Neural crest cell (in vitro differentiated cells): ENCODE data around the gene CCDC47. TPM values are rescaled to one million over a fixed set of nuclear protein-coding genes. Genes with fewer than 3 reads are reported as not detected.

Experiments
- DNase-seq: peaks from one replicate; pipeline ENCODE4 v3.0.0; 2021; ENCODE audit warnings: low read depth, mixed read lengths, low spot score
- H3K27ac Mint-ChIP-seq: one replicate; pipeline ENCODE4 v1.8.0; 2021; ENCODE audit warnings: mild to moderate bottlenecking, mixed read lengths; ENCODE audit not compliant: unreplicated experiment
- H3K27me3 Mint-ChIP-seq: 2 replicates; pipeline ENCODE4 v1.8.0; 2021; ENCODE audit warnings: low read depth, mild to moderate bottlenecking, mixed read lengths
- H3K36me3 Mint-ChIP-seq: 2 replicates; pipeline ENCODE4 v1.8.0; 2021; ENCODE audit warnings: low read depth, mild to moderate bottlenecking, mixed read lengths
- H3K4me1 Mint-ChIP-seq: 2 replicates; pipeline ENCODE4 v1.8.0; 2021; ENCODE audit warnings: mixed read lengths
- H3K4me3 Mint-ChIP-seq: one replicate; pipeline ENCODE4 v1.8.0; 2021; ENCODE audit warnings: mild to moderate bottlenecking, mixed read lengths
- H3K9me3 Mint-ChIP-seq: 2 replicates; pipeline ENCODE4 v1.8.0; 2021; ENCODE audit warnings: mixed read lengths
- total RNA-seq: library from RNA; stranded (reverse); gene quantifications from 2 replicates; pipeline ENCODE4 v1.2.1, GENCODE V29; 2021
- TF ChIP-seq, protein P1 (sequence below): fragments of 200-600 bp; sonication (generic); conservative IDR thresholded peaks from 2 replicates; pipeline ENCODE4 v1.5.0; 2021; ENCODE audit warnings: antibody characterized with exemption, mild to moderate bottlenecking

Gene CCDC47
- total RNA-seq, 1 donor from 2014 or later = 73.2 TPM

DNA sequence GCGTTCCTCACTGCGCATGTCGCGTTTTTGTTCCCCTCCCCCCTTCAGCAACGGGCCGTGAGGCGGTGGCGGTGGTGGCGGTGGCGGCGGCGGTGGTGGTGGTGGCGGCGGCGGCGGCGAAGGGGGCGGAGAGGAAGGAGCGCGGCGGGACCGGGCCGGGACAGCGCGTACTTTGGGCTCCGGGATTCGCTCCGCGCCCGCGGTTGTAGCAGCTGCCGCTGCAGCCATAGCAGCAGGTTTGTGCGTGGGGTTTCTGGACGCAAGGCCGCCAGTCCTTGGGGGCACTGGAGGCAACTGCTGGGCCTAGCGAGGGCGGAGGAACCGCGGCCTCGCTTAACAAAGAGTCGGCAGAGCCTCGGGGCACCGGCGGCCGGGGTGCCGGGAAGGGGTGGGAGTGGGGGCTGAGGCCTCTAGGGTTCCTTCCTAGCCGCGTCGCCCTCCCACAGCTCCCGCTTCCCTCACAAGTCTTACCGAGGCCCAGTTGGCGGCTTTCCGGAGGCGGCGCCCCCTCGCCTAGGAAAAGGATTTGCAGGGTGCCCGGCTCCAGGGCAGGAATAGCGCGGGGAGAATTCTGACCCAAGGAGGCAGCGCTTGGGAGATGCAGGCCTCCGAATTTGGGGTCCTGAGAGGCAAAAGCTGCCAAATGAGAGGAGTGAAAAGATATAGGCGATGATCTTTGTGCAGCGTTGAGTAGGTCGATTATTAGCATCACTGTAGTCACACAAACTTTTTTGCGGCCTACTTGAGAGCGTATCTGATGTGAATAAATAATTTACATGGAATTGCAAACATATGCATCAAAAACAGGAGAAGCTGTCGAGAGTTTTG lies 958 bp upstream of the CCDC47 start, which contains the start of gene DDX42:
DDX42 (plus strand) TSS at position 30 of the 828 bp plus-strand sequence. CDS start 12,880 bp downstream, outside the sequence.
- Mint-ChIP-seq H3K9me3 (no peaks in the 10 kb centered on the region), H3K4me3 (peak within 1 kb of the TSS; percentile 98), H3K36me3 (peaks cover 3% of the 10 kb centered on the region), H3K27ac (peak within 1 kb of the TSS; percentile 100), H3K4me1 (peaks cover 49% of the 10 kb centered on the region), H3K27me3 (peaks cover 3% of the 10 kb centered on the region)
- DNase-seq = peak; percentile 91
- TF ChIP-seq, protein P1, sequence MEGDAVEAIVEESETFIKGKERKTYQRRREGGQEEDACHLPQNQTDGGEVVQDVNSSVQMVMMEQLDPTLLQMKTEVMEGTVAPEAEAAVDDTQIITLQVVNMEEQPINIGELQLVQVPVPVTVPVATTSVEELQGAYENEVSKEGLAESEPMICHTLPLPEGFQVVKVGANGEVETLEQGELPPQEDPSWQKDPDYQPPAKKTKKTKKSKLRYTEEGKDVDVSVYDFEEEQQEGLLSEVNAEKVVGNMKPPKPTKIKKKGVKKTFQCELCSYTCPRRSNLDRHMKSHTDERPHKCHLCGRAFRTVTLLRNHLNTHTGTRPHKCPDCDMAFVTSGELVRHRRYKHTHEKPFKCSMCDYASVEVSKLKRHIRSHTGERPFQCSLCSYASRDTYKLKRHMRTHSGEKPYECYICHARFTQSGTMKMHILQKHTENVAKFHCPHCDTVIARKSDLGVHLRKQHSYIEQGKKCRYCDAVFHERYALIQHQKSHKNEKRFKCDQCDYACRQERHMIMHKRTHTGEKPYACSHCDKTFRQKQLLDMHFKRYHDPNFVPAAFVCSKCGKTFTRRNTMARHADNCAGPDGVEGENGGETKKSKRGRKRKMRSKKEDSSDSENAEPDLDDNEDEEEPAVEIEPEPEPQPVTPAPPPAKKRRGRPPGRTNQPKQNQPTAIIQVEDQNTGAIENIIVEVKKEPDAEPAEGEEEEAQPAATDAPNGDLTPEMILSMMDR = peak; percentile 32

DNA sequence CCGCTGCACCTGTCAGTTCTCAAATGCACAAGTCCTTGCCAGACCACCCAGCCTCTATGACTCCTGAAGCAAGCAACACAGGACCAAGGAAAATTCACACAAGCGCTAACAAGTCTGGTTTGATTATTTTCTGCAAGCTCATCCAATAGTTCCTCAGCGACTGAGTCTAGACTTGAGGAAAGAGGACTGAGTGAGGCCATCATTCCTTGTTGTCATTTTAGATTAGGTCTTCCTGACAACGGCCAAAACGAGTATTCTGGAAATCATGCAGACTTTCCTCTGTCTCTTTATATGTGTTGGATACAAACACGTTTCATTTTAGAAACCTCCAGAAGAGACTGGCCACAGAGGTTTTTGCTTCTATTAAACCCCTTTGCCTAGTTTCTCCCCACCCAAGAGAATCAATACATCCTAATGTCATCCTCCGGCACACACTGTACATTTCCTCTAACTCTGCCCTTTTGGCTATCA lies 561 bp downstream of the CCDC47 start:
- Mint-ChIP-seq H3K4me1 (peaks cover 44% of the 10 kb centered on the region), H3K36me3 (peaks cover 2% of the 10 kb centered on the region), H3K27ac (peak overlapping the region; percentile 100), H3K9me3 (no peaks in the 10 kb centered on the region), H3K4me3 (peak overlapping the region; percentile 98), H3K27me3 (peaks cover 3% of the 10 kb centered on the region)
- DNase-seq = no peak
- TF ChIP-seq, protein P1 = no peak

DNA sequence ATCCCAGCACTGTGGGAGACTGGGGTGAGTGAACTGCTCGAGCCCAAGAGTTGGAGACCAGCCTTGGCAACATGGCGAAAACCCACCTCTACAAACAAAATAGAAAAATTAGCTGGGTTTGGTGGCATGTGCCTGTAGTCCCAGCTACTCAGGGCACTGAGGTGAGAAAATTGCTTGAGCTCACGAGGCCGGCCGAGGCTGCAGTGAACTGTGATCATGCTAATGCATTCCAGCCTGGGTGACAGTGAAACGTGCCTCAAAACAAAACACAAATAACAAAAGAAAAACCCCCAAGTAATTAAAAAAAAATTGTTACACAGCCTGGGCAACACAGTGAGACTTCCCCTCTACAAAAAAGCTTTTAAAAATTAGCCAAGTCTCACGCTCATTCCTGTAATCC lies 5.0 kb downstream of the CCDC47 start:
- TF ChIP-seq, protein P1 = no peak
- Mint-ChIP-seq H3K4me3 (peak overlapping the region; percentile 27), H3K9me3 (no peaks in the 10 kb centered on the region), H3K36me3 (peaks cover 6% of the 10 kb centered on the region), H3K27me3 (no peaks in the 10 kb centered on the region), H3K27ac (peak overlapping the region; percentile 84), H3K4me1 (peaks cover 14% of the 10 kb centered on the region)
- no peak for DNase-seq

DNA sequence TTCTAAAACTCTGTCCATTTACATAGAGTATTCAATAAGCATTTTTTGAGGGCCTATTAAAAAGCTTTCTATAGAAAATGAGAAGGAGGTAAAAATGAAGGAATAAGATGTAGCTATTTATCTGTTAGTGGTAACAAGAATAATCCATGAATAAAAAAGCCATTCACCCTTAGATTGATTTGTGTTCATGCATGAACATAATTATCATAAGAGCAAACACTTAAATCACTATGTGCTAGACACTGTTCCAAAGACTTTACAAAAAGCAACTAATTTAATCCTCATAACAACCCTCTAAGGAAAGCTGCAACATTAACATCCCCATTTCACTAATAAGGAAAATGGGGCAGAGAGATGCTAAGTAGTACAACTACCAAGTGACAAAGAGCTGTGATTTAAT lies 6.6 kb downstream of the CCDC47 start:
- no peak overlapping the region for H3K27ac Mint-ChIP-seq
- no peaks in the 10 kb centered on the region for H3K9me3 Mint-ChIP-seq
- H3K36me3 Mint-ChIP-seq = peaks cover 8% of the 10 kb centered on the region
- H3K27me3 Mint-ChIP-seq = no peaks in the 10 kb centered on the region
- no peak overlapping the region for H3K4me3 Mint-ChIP-seq
- no peak for DNase-seq
- TF ChIP-seq, protein P1 = no peak
- no peaks in the 10 kb centered on the region for H3K4me1 Mint-ChIP-seq

DNA sequence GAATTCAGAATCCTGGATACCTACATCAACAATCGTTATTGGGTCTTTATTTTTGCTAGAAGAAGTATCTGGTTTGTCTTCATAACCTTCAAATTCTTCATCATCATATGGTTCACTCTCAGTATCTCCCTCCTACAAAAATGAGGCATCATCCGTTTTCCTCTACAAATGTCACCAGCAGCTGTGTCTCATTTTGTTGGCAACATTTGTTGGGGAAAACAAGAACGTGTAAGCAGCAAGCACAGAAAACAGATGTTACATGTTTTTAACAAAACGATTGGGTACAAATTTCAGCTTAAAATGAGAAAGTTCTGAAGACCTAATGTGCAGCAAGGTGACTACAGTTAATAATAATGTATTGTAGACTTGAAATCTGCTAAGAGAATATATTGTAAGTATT lies 8.7 kb downstream of the CCDC47 start:
- DNase-seq = no peak
- H3K27ac Mint-ChIP-seq = no peak overlapping the region
- peaks cover 10% of the 10 kb centered on the region for H3K36me3 Mint-ChIP-seq
- TF ChIP-seq, protein P1 = no peak
- H3K4me1 Mint-ChIP-seq = no peaks in the 10 kb centered on the region
- no peaks in the 10 kb centered on the region for H3K27me3 Mint-ChIP-seq
- H3K9me3 Mint-ChIP-seq = no peaks in the 10 kb centered on the region
- no peak overlapping the region for H3K4me3 Mint-ChIP-seq
